NOMO-1 treated with DMSO at 0.1 percent for 48 hours (cell line): ENCODE results near the gene FOXJ2.
"Not testable (repeated sequence)": the region's sequence is repeated elsewhere in the genome, so short reads cannot be mapped to it uniquely, and the experiment has no call there.

ENCODE experiments used
- DNase-seq: peaks from one replicate; lab custom pipeline; 2025; ENCODE audit not compliant: unreplicated experiment; lab: John Stamatoyannopoulos, UW

The FOXJ2 gene

GRCh38 chr12:8058506-8058905 is 26.0 kb downstream of the FOXJ2 start:
- DNase-seq: no peak

GRCh38 chr12:8064131-8064530 is 31.6 kb downstream of the FOXJ2 start:
- DNase-seq: no peak

- DNase-seq: peak; percentile 95
Measured at GRCh38 chr12:8065991-8066594, 33.6 kb downstream of the FOXJ2 start, which contains the start of gene C3AR1. Gene C3AR1 (minus strand): TSS chr12:8066359. CDS start chr12:8060185, 6,174 bp downstream.

- DNase-seq: peak; percentile 40
Measured at GRCh38 chr12:8069582-8069981, 37.1 kb downstream of the FOXJ2 start.

- DNase-seq: not testable (repeated sequence)
Measured at GRCh38 chr12:8071820-8072219, 39.3 kb downstream of the FOXJ2 start.

- no peak for DNase-seq
Measured at GRCh38 chr12:8075935-8076334, 43.4 kb downstream of the FOXJ2 start.

GRCh38 chr12:8076366-8076765 is 43.9 kb downstream of the FOXJ2 start:
- no peak for DNase-seq

- peak; percentile 33 for DNase-seq
Measured at GRCh38 chr12:8077207-8077606, 44.7 kb downstream of the FOXJ2 start.

GRCh38 chr12:8078398-8078797 is 45.9 kb downstream of the FOXJ2 start:
- peak; percentile 36 for DNase-seq

GRCh38 chr12:8078916-8079315 is 46.4 kb downstream of the FOXJ2 start:
- no peak for DNase-seq

- DNase-seq: peak; percentile 75
Measured at GRCh38 chr12:8080120-8080519, 47.6 kb downstream of the FOXJ2 start.

GRCh38 chr12:8081251-8081920 is 48.9 kb downstream of the FOXJ2 start:
- no peak for DNase-seq

- DNase-seq: no peak
Measured at GRCh38 chr12:8082808-8083100, 50.2 kb downstream of the FOXJ2 start.

- DNase-seq: not testable (repeated sequence)
Measured at GRCh38 chr12:8084351-8084750, 51.8 kb downstream of the FOXJ2 start.

- DNase-seq: no peak
Measured at GRCh38 chr12:8087666-8088065, 55.1 kb downstream of the FOXJ2 start.

- no peak for DNase-seq
Measured at GRCh38 chr12:8088574-8088973, 56.1 kb downstream of the FOXJ2 start.

GRCh38 chr12:8089277-8089676 is 56.8 kb downstream of the FOXJ2 start:
- DNase-seq: not testable (repeated sequence)

- no peak for DNase-seq
Measured at GRCh38 chr12:8089716-8090115, 57.2 kb downstream of the FOXJ2 start.

- no peak for DNase-seq
Measured at GRCh38 chr12:8093291-8093690, 60.8 kb downstream of the FOXJ2 start.

GRCh38 chr12:8096281-8096915 is 63.9 kb downstream of the FOXJ2 start:
- DNase-seq: peak; percentile 35

GRCh38 chr12:8099235-8099634 is 66.7 kb downstream of the FOXJ2 start:
- DNase-seq: no peak
